Skeletal muscle satellite cell (primary cell): ENCODE measurements around the gene TEAD4.

Experiments
- H3K27me3 ChIP-seq: 2 replicates; pipeline ENCODE4 v1.7.0; 2013; ENCODE audit warnings: low read length; ENCODE audit not compliant: control insufficient read depth, insufficient read depth
- H3K36me3 ChIP-seq: 2 replicates; pipeline ENCODE4 v1.7.0; 2013; ENCODE audit warnings: mild to moderate bottlenecking, control low read depth, low read length; ENCODE audit not compliant: insufficient read depth
- H3K4me1 ChIP-seq: 2 replicates; pipeline ENCODE4 v1.7.0; 2013; ENCODE audit warnings: low read length; ENCODE audit not compliant: control insufficient read depth, insufficient read depth
- H3K4me2 ChIP-seq: 2 replicates; pipeline ENCODE4 v1.7.0; 2013; ENCODE audit warnings: mild to moderate bottlenecking, low read length
- H3K4me3 ChIP-seq: 2 replicates; pipeline ENCODE4 v1.7.0; 2013; ENCODE audit warnings: low read length
- H3K9ac ChIP-seq: 2 replicates; pipeline ENCODE4 v1.7.0; 2013; ENCODE audit warnings: mild to moderate bottlenecking, low read depth, low read length, moderate library complexity
- H3K9me3 ChIP-seq: replicated peaks from 2 replicates; pipeline ENCODE4 v1.7.0; 2013; ENCODE audit warnings: mild to moderate bottlenecking, control low read depth, low read length

Gene TEAD4

DNA sequence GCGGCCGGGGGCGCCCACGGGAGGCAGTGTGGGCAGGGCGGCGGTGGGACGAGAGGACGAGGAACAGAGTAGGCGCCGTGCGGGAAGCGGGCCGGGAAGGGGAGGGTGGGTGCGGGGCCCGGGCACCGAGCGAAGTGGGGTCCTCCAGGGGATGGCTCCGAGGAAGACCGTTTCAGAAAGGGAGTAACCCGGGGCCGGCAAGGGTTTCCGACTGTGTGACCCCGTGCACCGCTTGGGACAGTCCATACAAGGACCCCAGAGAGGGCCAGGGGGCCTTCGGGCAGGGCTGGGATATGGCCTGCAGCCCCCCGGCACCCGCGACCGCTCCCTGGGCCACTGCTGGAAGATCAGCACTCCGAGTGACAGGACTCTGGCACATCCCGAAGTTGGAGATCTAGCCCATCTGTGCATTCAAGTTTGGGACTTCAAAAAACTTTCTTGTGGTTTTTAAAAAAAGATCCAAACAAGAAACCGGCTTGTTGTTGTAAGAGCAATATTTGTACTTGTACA, 118.4 kb downstream of the TEAD4 start:
- Histone ChIP-seq H3K36me3 (no peaks in the 10 kb centered on the region), H3K9ac (peak overlapping the region; percentile 81), H3K9me3 (no peaks in the 10 kb centered on the region), H3K4me1 (peaks cover 18% of the 10 kb centered on the region), H3K4me3 (peak overlapping the region; percentile 86), H3K27me3 (no peaks in the 10 kb centered on the region), H3K4me2 (peak overlapping the region; percentile 98)

GRCh38 chr12:3078086-3078820, 119.1 kb downstream of the TEAD4 start:
- H3K36me3 ChIP-seq: no peaks in the 10 kb centered on the region
- H3K9ac ChIP-seq: peak overlapping the region; percentile 81
- H3K4me1 ChIP-seq: peaks cover 18% of the 10 kb centered on the region
- H3K9me3 ChIP-seq: no peaks in the 10 kb centered on the region
- peak overlapping the region; percentile 86 for H3K4me3 ChIP-seq
- no peaks in the 10 kb centered on the region for H3K27me3 ChIP-seq
- peak overlapping the region; percentile 98 for H3K4me2 ChIP-seq

- Histone ChIP-seq H3K4me2 (no peak overlapping the region), H3K9ac (no peak overlapping the region), H3K9me3 (no peaks in the 10 kb centered on the region), H3K27me3 (no peaks in the 10 kb centered on the region), H3K36me3 (no peaks in the 10 kb centered on the region), H3K4me3 (no peak overlapping the region), H3K4me1 (peaks cover 13% of the 10 kb centered on the region)
These were observed 121.9 kb downstream of the TEAD4 start for GRCh38 chr12:3081091-3081490.

DNA sequence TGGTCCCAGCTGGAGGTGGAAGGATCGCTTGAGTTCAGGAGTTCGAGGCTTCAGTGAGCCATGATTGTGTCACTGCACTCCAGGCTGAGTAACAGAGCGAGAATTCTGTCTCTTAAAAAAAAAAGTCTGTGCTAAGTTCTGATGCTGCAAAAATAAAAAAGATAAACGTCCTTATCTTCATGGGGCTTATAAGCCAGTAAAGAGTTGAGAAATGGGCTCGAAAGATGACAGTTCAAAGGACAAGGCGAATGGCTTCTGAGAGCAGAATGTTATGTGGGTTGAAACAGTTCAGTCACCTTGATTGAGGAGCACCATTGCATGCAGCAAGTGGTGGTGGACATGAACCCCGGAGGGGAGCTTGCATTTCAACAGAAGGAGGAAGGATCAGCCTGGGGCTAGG, 122.7 kb downstream of the TEAD4 start:
- Histone ChIP-seq H3K4me3 (no peak overlapping the region), H3K9ac (no peak overlapping the region), H3K4me2 (no peak overlapping the region), H3K27me3 (no peaks in the 10 kb centered on the region), H3K36me3 (peaks cover 2% of the 10 kb centered on the region), H3K4me1 (peaks cover 7% of the 10 kb centered on the region), H3K9me3 (no peaks in the 10 kb centered on the region)

- peaks cover 3% of the 10 kb centered on the region for H3K36me3 ChIP-seq
- H3K9ac ChIP-seq: no peak overlapping the region
- H3K4me1 ChIP-seq: peaks cover 1% of the 10 kb centered on the region
These were observed 124.2 kb downstream of the TEAD4 start for GRCh38 chr12:3083241-3083920.

GRCh38 chr12:3083921-3084347, 124.7 kb downstream of the TEAD4 start:
- H3K4me3 ChIP-seq: no peak overlapping the region
- no peak overlapping the region for H3K4me2 ChIP-seq
- no peak overlapping the region for H3K9ac ChIP-seq
- no peaks in the 10 kb centered on the region for H3K4me1 ChIP-seq
- H3K27me3 ChIP-seq: no peaks in the 10 kb centered on the region
- H3K36me3 ChIP-seq: peaks cover 3% of the 10 kb centered on the region
- H3K9me3 ChIP-seq: no peaks in the 10 kb centered on the region

More at GRCh38 chr12:3083241-3083920, 124.2 kb downstream of the TEAD4 start:
- no peaks in the 10 kb centered on the region for H3K27me3 ChIP-seq
- H3K9me3 ChIP-seq: no peaks in the 10 kb centered on the region
- no peak overlapping the region for H3K4me3 ChIP-seq
- H3K4me2 ChIP-seq: no peak overlapping the region

- no peak overlapping the region for H3K4me2 ChIP-seq
These were observed 125.5 kb downstream of the TEAD4 start for GRCh38 chr12:3084742-3085141.

DNA sequence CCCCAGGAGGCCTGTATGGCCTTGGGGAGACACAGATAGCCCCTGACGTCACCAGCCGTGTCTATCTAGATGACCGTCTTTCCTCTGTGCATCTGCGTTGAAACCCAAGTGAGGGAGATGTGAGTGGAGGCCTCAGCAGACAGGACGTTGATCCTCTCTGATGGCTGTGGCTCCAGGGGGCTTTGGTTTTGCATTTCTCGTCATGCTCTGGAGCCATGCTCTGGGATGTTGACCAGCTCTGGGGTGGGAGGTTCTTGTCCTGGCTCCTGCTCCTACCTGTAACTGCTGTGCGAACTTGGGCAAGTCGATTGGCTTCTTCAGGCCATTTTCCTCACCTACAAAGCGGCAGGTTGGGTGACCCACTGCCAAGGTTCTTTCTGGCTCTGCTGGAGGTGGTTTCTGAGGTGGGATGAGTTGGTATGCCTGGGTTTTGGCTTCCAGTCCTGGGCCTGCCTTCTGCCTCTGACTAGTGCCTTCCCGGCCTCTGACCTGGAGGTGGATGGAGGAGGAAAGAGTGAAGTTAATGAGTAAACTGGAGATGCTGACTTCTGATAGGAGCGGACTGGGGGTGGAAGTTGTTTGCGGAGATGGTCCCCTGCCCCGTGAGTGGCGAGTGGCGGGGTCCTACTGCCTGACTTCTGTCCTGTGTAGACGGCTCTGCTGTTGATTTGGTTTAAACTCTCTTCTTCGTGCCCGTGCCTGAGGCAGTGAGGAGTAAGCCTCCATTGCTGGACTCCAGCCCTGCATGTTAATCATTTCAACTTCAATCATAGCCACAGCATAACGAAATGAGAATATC, 126.3 kb downstream of the TEAD4 start:
- Histone ChIP-seq H3K4me3 (no peak overlapping the region), H3K36me3 (peaks cover 3% of the 10 kb centered on the region), H3K27me3 (no peaks in the 10 kb centered on the region), H3K9me3 (no peaks in the 10 kb centered on the region), H3K4me2 (no peak overlapping the region), H3K4me1 (no peaks in the 10 kb centered on the region), H3K9ac (no peak overlapping the region)

More at GRCh38 chr12:3084742-3085141, 125.5 kb downstream of the TEAD4 start:
- peaks cover 3% of the 10 kb centered on the region for H3K36me3 ChIP-seq
- H3K9me3 ChIP-seq: no peaks in the 10 kb centered on the region
- H3K4me1 ChIP-seq: no peaks in the 10 kb centered on the region
- H3K4me3 ChIP-seq: no peak overlapping the region
- H3K9ac ChIP-seq: no peak overlapping the region
- no peaks in the 10 kb centered on the region for H3K27me3 ChIP-seq

- Histone ChIP-seq H3K4me3 (no peak overlapping the region), H3K9me3 (no peaks in the 10 kb centered on the region), H3K27me3 (no peaks in the 10 kb centered on the region)
These were observed 127.0 kb downstream of the TEAD4 start for GRCh38 chr12:3086211-3086610.

DNA sequence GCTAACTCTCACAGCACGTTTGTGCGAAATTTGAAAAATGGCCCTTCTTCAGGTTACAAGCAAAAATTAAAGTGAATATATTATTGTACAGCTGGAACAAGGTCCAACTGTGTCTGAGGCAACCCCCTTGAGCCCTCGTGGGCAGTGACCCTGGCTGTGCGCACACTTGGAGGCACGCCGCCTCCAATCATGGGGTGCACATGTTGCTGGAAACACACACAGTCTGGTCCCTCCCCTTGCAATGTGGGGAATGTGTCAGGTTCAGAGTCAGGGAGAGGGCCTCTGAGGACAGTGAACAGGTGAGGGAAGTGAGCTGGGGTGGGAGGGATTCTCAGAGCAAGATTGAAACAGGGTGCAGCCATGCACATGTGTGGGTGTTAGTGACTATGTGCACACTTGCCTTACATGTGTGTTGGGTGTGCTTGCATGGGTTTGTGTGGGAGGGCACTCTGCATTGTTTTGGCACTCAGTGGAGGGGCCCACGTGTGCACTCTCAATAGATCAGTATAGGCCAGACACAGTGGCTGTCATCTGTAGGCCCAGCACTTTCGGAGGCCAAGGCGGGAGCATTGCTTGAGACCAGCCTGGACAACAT, 127.6 kb downstream of the TEAD4 start:
- Histone ChIP-seq H3K9me3 (no peaks in the 10 kb centered on the region), H3K9ac (no peak overlapping the region), H3K27me3 (no peaks in the 10 kb centered on the region), H3K4me1 (no peaks in the 10 kb centered on the region), H3K36me3 (peaks cover 3% of the 10 kb centered on the region), H3K4me2 (no peak overlapping the region), H3K4me3 (no peak overlapping the region)

More at GRCh38 chr12:3086211-3086610, 127.0 kb downstream of the TEAD4 start:
- Histone ChIP-seq H3K4me2 (no peak overlapping the region), H3K36me3 (peaks cover 3% of the 10 kb centered on the region), H3K9ac (no peak overlapping the region), H3K4me1 (no peaks in the 10 kb centered on the region)
